HG03066 (cell line): Measurements from ENCODE around the gene NPIPB2.
"Not testable (repeated sequence)": the region's sequence is repeated elsewhere in the genome, so short reads cannot be mapped to it uniquely, and the experiment has no call there.

Experiments used
- ATAC-seq: cut with Tn5 transposase; IDR thresholded peaks from one replicate; pipeline ENCODE4 v1.9.1; 2021; ENCODE audit warnings: low read depth; ENCODE audit not compliant: unreplicated experiment

NPIPB2 gene

DNA sequence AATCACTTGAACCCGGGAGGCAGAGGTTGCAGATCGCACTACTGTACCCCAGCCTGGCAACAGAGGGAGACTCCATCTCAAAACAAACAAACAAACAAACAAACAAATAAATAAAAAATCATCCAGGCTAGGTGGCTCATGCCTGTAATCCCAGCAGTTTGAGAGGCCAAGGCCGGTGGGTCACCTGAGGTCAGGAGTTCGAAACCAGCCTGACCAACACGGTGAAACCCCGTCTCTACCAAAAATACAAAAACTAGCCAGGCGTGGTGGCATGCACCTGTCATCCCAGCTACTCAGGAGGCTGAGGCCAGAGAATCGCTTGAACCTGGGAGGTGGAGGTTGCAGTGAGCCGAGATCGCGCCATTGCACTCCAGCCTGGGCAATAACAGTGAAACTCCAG lies 21.1 kb upstream of the NPIPB2 start:
- not testable (repeated sequence) for ATAC-seq

DNA sequence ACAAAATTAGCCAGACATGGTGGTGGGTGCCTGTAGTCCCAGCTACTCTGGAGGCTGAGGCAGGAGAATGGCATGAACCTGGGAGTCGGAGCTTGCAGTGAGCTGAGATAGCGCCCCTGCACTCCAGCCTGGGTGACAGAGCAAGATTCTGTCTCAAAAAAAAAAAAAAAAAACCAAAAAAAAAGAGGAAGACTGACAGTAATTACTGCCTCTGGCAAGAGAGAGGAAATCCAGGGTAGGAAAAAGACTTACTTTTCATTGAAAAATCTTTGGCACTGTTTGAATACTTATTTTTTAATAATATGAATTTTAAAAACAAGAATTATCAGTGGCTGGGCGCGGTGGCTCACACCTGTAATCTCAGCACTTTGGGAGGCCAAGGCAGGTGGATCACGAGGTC lies 20.6 kb upstream of the NPIPB2 start:
- ATAC-seq = not testable (repeated sequence)

DNA sequence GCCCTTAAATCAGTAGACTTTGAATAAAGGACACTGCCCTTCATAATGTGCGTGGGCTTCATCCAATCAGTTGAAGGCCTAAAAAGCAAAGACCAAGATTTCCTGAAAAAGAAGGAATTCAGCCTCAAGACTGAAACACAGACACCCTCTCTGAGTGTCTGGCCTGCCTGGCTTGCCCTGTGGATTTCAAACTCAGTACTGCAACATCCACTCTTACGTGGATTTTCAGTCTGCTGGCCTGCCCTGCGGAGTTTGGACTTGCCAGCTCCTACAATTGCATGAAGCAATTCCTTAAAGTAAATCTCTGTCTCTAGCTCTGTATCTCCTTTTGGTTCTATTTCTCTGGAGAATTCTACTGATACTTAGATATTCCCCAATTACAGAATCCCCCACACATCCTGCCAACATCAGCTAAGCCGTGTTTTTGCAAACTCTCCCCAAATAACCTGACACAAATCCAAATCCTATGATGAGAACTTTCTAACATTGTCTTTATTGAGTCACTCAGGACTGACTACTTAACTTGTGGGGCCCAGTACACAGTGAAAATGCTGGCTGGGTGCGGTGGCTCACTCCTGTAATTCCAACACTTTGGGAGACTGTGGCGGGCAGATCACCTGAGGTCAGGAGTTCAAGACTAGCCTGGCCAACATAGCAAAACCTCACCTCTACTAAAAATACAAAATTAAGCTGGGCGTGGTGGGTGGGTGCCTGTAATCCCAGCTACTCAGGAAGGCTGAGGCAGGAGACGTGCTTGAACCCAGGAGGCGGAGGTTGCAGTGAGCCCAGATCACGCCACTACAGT lies 15.9 kb upstream of the NPIPB2 start:
- ATAC-seq = no peak

DNA sequence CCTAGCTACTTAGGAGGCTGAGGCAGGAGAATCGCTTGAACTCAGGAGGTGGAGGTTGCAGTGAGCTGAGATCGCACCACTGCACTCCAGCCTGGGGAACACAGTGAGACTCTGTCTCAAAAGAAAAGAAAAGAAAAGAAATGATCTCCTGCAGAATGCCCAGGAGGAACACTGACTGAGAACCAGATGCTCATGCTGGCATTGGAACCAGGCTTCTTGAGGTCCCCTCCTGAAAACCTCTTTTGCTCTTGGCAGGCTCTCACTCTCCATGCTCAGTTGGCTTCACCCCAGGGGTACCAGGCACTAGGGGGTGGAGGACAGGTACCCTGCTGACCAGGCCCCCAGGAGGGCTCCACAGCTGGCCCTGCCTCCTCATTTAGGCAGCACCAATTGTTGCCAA lies 14.7 kb upstream of the NPIPB2 start:
- ATAC-seq = no peak

DNA sequence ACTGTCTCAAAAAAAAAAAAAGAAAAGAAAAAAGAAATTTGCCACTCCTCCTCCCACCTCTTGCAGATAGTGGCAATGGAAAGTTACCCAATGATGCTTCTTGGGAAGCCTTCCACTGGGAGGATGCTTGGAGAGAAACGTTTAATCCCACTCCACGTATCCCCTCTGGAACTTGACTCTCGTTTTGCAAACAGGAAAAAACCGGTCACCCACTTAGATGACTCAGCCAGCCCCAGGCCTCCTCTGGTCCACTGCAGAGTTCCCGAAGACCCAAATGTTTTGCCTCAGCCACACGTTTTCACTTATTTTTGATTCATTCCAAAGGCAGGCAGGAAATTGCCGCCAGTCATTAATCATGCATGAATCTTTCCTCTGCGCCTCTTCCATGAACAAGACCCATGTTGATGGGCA lies 13.9 kb upstream of the NPIPB2 start:
- ATAC-seq = no peak

DNA sequence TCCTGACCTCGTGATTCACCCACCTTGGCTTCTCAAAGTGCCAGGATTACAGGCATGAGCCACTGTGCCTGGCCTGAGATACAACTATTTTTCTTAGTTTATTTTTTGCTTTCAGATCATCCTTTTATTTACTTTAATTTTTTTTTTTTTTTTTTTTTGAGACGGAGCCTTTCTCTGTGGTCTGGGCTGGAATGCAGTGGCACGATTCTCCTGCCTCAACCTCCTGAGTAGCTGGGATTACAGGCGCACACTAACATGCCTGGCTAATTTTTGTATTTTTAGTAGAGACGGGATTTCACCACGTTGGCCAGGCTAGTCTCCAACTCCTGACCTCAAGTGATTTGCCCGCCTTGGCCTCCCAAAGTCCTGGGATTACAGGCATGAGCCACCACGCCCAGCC lies 11.7 kb upstream of the NPIPB2 start:
- not testable (repeated sequence) for ATAC-seq

DNA sequence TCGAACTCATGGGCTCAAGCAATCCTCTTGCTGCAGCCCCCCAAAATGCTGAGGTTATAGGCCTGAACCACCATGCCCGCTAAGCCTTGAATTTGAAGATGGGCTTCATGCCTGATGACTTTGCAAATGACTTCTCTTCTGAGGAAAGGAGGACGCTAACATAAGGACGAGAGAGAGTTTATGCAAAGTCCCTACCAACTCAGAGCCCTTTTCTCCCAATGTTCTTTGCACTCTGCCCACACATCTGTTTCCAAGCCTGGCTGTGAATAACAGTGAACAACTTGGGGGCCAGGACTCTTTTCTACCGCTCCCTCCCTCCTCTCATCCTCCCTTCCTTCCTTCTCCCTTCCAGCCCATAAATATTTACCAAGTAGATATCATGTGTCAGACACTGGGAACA lies 8.5 kb upstream of the NPIPB2 start:
- no peak for ATAC-seq

DNA sequence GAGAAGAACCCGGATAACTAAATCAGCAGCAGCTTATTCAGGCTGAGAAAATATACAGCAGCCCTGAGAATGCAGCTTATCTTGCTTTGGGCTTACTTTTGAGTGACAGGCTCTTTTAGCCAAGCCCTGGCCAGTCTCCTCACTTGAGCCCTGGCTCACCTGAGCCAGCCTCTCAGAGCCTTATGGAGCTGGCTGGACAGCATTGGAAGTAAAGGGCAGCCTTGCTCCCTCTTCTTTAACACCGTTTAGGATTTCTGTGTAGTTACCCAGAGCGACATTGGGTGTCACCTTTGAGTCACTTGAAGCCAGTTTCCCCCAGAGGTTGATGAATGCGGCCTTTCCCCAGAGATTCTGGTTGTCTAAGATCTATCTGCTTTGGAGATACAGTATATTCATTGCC lies 7.7 kb upstream of the NPIPB2 start:
- no peak for ATAC-seq

DNA sequence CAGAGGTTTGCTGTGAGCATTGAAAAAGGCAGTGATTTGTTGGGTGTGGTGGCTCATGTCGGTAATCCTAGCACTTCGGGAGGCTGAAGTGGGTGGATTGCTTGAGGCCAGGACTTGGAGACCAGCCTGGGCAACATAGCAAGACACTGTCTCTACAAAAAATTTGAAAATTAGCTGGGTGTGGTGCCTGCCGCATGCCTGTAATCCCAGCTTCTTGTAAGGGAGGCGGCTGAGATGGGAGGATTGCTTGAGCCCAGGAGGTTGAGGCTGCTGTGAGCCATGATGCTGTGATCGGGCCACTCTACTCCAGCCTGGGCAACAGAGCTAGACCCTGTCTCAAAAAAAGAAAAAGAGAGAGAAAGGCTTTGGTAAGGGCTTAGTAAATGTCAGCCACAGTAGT lies 7.0 kb upstream of the NPIPB2 start:
- ATAC-seq = no peak

DNA sequence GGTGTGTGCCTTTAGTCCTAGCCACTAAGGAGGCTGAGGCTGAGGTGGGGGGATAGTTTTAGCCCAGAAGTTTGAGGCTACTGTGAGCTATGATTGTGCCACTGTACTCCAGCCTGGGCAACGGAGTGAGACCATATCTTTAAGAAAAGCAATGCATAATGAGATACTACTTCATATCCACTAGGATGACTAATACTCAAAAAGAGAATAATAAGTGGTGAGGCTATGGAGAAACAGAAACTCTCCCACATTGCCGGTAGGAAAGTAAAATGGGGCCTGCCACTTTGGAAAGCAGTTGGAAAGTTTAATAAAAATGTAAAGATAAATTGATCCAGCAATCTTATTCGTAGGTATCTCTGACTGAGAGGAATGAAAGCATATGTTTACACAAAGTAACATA lies 4.6 kb upstream of the NPIPB2 start:
- ATAC-seq = no peak

DNA sequence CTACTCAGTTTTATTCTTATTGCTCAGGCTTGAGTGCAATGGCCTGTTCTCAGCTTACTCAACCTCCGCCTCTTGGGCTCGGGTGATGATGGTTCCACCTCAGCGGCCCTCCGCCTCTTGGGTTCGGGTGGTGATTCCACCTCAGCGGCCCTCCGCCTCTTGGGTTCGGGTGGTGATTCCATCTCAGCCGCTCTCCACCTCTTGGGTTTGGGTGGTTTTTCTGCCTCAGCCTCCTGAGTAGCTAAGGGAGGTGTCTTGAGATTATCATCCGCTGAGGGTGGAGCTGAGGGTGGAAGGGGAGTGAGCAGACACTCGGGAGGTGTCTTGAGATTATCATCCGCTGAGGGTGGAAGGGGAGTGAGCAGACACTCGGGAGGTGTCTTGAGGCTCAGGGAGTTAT lies 14.5 kb downstream of the NPIPB2 start:
- not testable (repeated sequence) for ATAC-seq

DNA sequence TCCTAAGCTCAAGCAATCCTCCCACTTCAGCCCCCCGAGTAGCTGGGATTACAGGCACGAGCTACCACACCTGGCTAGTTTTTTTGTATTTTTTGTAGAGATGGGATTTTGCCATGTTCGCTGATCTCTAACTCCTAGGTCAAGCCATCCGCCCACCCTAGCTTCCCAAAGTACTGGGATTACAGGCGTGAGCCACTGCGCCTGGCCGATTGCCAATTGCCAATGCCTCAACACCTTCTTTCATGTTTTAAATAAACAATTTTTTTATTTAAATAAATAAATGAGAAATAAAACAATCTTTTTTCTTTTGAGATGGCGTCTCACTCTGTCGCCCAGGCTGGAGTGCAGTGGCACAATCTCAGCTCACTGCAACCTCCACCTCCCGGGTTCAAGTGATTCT lies 17.8 kb downstream of the NPIPB2 start:
- ATAC-seq = not testable (repeated sequence)

DNA sequence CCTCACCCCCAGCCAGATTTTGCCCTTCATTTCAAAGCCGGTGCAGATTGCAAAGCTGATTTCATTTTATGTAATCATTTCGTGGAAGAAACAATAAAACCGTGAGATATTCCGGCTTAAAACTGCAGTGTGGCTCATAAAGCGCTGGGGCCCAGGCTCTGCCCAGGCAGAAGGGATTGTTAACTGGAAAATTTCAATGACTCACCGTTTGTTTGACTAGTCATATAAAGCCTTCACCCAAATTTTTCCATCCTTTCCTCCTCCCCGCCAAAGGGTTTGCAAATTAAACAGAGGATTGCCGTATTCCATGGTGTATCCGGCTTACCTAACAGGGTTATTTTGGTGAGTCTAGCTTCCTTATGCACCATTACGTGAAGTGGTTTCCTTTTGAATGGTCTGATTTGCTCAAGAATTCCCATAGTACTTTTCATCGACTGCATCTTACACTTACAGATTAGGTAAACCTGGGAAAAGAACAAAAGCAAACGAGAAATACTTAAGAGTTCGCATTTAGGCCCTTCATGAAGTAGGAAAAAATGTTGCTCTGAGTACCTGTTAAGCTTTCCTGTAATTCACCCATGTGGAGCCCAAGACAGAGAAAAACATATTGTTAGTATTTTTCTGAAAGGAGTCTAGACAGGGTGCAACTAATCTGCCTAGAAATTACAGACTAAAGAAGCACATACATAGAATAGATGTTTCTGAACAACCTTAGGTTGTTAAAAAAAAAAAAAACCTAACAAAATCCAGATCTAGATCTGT lies 25.1 kb downstream of the NPIPB2 start:
- no peak for ATAC-seq

DNA sequence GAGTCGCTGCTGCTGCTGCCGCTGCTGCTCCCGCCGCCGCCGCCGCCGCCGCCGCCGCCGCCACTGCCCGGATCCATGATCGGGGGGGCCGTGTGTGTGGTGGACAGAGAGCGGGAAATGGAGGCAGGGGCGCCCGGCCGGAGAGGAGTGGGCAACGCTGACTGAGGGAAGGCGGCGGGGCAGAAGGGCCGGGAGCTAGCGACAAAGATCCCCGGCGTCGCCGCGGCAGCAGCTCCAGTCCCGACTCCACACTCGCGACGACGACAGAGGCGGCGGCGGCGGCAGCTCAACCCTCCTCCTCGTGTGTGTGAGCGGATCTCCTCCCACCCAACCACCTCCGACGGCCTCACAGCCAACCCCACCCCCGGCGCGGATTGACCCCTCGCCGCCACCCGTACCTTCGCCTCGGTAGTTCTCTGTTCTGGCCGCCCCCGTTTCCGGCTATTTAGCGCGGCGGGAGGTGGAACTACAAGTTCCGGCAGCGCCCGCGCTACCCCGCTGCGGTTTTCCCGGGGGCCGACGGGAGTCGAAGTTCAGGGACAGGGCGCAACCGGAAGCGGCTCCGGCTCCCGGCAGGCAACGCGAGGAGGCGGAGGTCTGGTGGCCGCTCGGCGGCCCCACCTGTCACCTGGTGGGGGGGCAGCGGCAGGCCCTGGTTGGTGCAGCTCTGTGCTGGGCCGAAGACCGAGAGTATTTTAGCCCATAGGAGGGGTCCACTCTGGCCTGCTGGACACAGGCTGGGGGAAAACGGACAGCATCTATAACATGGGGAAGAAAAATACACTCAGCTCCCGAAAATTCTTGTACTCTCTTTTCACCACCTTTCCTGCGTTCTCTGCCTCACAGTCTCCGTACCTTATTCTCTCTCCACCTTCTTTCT lies 26.0 kb downstream of the NPIPB2 start, which contains the start of gene GSPT1:
GSPT1 (minus strand) TSS at position 313 of the 880 bp plus-strand sequence; CDS start at position 77, 236 bp downstream.
- peak; percentile 75 for ATAC-seq

DNA sequence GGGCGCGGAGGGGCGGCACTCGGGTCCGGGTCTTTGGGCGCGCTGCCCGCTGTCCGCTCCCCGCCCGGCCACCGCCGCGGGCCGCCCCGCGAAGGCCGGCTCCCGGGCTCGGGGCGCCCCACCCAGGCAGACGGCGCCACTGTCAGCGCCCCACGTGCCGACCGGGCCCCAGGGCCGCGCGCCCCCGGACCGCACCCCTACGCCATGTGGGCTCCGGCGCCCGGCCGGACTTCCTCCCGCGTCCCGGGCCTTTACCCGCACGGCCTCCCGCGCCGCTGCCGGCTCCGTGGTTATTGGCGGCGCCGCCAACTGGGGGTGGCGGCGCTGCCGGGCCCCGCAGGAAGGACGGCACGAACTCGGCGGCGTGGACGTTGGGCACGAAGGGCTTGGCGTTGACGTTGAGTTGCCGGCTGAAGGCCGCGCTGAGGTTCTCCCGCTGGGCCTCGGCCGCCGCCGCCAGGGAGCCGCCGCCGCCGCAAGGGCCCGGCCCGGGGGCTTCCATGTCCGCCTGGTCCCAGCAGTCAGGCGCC lies 26.7 kb downstream of the NPIPB2 start:
- peak; percentile 26 for ATAC-seq

DNA sequence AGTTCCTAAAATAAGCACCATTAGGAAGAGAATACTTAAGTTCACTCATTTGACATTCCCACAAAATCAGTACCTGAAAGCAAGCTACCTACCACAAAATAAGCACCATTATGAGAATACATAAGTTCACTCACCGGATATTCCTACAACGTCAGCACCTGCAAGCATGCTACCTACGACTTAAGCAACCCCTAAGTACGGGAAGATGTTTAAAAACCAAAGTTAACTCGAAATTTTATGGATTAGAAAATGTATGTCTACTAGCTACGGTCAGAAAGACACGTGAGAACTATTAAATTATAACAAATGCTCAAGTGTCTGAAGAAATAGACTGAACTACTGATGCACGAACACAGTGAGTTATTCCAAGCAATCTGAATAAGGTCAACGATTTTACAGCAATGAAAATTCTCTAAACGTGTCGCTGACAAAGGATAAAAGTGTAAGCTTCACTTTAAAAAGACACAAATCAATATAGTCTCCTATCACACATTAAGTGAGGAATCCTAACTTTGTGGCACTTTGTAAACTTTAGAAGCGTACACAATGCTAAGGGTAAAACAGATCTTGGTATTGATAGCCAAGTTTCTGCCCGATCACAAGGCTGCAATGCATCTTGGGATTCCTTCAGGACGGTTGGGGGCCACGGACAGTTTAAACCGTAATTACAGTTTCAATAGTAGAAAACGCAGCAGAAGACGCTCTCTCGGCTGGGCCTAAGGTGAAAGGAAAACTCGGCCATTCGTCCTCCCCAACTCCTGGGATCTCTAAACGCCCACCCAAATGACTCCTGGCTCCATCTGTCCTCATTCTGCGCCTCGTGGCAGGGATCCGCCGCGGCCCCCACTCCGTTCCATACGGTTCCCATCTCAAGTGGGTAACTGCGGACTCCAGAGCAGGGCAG lies 27.4 kb downstream of the NPIPB2 start:
- ATAC-seq = no peak

DNA sequence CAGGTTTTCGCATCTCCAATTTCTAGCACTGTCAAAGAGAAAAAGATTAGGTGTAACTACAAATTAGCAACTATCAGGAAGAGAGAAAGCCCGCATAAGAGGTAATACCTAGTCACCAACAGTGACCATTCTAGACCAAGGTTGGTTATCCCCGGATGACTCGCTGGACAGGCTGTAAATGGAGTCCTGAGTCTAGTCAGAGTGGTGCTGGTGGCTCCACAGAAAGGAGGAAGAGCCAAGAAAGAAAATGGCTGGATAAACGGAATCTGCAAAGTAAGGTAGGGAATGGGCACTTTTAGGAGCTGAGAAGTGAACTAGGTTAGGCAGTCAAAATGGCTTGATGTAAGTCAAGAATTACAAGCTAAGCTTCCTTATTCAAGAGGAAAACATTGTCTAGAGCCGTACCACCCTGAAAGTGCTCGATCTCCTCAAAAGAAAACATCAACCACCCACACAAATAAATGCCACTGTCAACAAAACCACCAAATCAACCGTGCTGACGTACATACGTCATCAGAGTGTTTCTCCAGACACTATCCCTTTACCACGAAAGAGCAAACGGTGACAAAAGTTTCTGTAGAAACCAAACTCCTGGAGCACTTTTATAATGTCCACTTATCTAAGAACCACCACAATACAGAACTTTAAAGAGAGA lies 28.3 kb downstream of the NPIPB2 start:
- ATAC-seq = no peak

DNA sequence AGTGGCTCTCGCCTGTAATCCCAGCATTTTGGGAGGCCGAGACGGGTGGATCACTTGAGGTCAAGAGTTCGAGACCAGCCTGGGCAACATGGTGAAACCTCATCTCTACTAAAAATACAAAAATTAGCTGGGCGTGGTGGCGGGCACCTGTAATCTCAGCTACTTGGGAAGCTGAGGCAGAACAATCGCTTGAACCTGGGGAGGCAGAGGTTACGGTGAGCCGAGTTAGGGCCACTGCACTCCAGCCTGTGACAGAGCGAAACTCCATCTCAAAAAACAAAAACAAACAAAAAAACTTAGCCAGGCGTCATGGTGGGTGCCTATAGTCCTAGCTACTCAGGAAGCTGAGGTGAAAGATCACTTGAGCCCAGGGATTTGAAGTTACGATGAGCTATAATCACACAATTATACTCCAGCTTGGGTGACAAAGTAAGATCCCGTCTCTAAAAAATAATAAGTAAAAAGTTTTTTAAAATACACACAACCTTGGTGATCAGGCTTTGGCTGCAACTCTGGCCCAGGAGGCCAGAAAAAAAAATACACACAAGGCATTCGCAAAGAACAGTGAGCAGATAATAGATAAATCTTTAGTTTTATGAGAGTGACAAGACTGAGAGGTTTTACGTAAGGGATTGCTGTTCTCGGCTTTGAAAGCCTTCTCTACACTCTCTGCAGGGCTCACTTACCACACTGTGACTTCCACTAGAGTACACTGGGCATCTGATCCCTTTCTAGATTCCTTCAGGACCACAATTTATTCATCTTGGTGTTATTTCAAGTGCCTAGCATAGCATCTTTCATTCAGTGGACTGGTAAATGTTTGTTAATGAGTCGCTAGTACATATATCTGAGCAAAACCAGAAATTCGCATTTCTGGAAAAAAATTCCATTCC lies 31.9 kb downstream of the NPIPB2 start:
- ATAC-seq = no peak
